ENCODE data around the gene MAD1L1. TPM values are rescaled to one million over a fixed set of nuclear protein-coding genes. Genes with fewer than 3 reads are reported as not detected.

Gene MAD1L1
- total RNA-seq, 2 experiments from 2014 or later = 58.3 to 65.3 TPM

GRCh38 chr7:2044311-2044882 lies 188.3 kb downstream of the MAD1L1 start:
- intact Hi-C loops (cut with micrococcal nuclease; ENCODE audit: unreplicated experiment) = no loop called here
- BruUV-seq (replicated peaks) = no TSS peak
- CTCF ChIA-PET (ENCODE audit: unreplicated experiment) = no interaction called here
- no peaks in the 10 kb centered on the region for H3K9me2 ChIP-seq (ENCODE audit: insufficient read depth, low read length)
- no peak overlapping the region for H3K27ac ChIP-seq (ENCODE audit: low read depth, low read length, poor library complexity, severe bottlenecking)
- H3K36me3 ChIP-seq (ENCODE audit: insufficient read depth, low read length) = peaks cover 15% of the 10 kb centered on the region
- H3K4me1 ChIP-seq (ENCODE audit: insufficient read depth, low read length, poor library complexity, severe bottlenecking) = peaks cover 29% of the 10 kb centered on the region
- H3K4me3 ChIP-seq (ENCODE audit: low read depth, low read length, poor library complexity, severe bottlenecking) = no peak overlapping the region
- no peak overlapping the region for H3K4me2 ChIP-seq (ENCODE audit: low read length)
- H4K20me1 ChIP-seq (ENCODE audit: insufficient read depth, low read length) = no peaks in the 10 kb centered on the region; the same call in 1 of the 2 replicates
- POLR2A ChIA-PET = no interaction called here
- no peaks in the 10 kb centered on the region for H3K9me3 ChIP-seq (ENCODE audit: low read length)
- no peak overlapping the region for H2AFZ ChIP-seq (ENCODE audit: low read length)
- H3K79me2 ChIP-seq (ENCODE audit: insufficient read depth, low read depth, low read length) = no peaks in the 10 kb centered on the region
- TF ChIP-seq EZH2phosphoT487 (IDR thresholded peaks at IDR 0.05; ENCODE audit: borderline replicate concordance, low read depth, low read length) (no peak), CTCF (conservative IDR thresholded peaks at IDR 0.05; ENCODE audit: low read length) (no peak)
- DNase-seq (ENCODE audit: low spot score) = no peak

- H3K79me2 ChIP-seq (ENCODE audit: insufficient read depth, low read depth, low read length) = no peaks in the 10 kb centered on the region
- H3K4me3 ChIP-seq (ENCODE audit: low read depth, low read length, poor library complexity, severe bottlenecking) = no peak overlapping the region
- H3K9me3 ChIP-seq (ENCODE audit: low read length) = no peaks in the 10 kb centered on the region
- BruUV-seq (replicated peaks) = no TSS peak
- CTCF ChIA-PET (ENCODE audit: unreplicated experiment) = no interaction called here
- H3K4me1 ChIP-seq (ENCODE audit: insufficient read depth, low read length, poor library complexity, severe bottlenecking) = peaks cover 38% of the 10 kb centered on the region
- H3K9me2 ChIP-seq (ENCODE audit: insufficient read depth, low read length) = no peaks in the 10 kb centered on the region
- no peak overlapping the region for H3K27ac ChIP-seq (ENCODE audit: low read depth, low read length, poor library complexity, severe bottlenecking)
- TF ChIP-seq CTCF (conservative IDR thresholded peaks at IDR 0.05; ENCODE audit: low read length) (no peak), EZH2phosphoT487 (IDR thresholded peaks at IDR 0.05; ENCODE audit: borderline replicate concordance, low read depth, low read length) (no peak)
- intact Hi-C loops (cut with micrococcal nuclease; ENCODE audit: unreplicated experiment) = no loop called here
- no peaks in the 10 kb centered on the region; the same call in 1 of the 2 replicates for H4K20me1 ChIP-seq (ENCODE audit: insufficient read depth, low read length)
- POLR2A ChIA-PET = no interaction called here
- peaks cover 15% of the 10 kb centered on the region for H3K36me3 ChIP-seq (ENCODE audit: insufficient read depth, low read length)
- no peak overlapping the region for H2AFZ ChIP-seq (ENCODE audit: low read length)
- no peak for DNase-seq (ENCODE audit: low spot score)
- no peak overlapping the region for H3K4me2 ChIP-seq (ENCODE audit: low read length)
Measured at GRCh38 chr7:2043316-2044039, 189.3 kb downstream of the MAD1L1 start.

- intact Hi-C loops (cut with micrococcal nuclease; ENCODE audit: unreplicated experiment) = no loop called here
- TF ChIP-seq CTCF (conservative IDR thresholded peaks at IDR 0.05; ENCODE audit: low read length) = no peak
- TF ChIP-seq EZH2phosphoT487 (IDR thresholded peaks at IDR 0.05; ENCODE audit: borderline replicate concordance, low read depth, low read length) = no peak
- Histone ChIP-seq H3K27ac (ENCODE audit: low read depth, low read length, poor library complexity, severe bottlenecking) (no peak overlapping the region), H3K4me3 (ENCODE audit: low read depth, low read length, poor library complexity, severe bottlenecking) (no peak overlapping the region), H3K9me2 (ENCODE audit: insufficient read depth, low read length) (no peaks in the 10 kb centered on the region), H3K36me3 (ENCODE audit: insufficient read depth, low read length) (peaks cover 15% of the 10 kb centered on the region), H2AFZ (ENCODE audit: low read length) (no peak overlapping the region), H3K9me3 (ENCODE audit: low read length) (no peaks in the 10 kb centered on the region), H3K4me1 (ENCODE audit: insufficient read depth, low read length, poor library complexity, severe bottlenecking) (peaks cover 46% of the 10 kb centered on the region), H3K4me2 (ENCODE audit: low read length) (no peak overlapping the region), H4K20me1 (ENCODE audit: insufficient read depth, low read length) (no peaks in the 10 kb centered on the region; the same call in 1 of the 2 replicates), H3K79me2 (ENCODE audit: insufficient read depth, low read depth, low read length) (no peaks in the 10 kb centered on the region)
- ChIA-PET POLR2A (no interaction called here), CTCF (ENCODE audit: unreplicated experiment) (no interaction called here)
- no peak for DNase-seq (ENCODE audit: low spot score)
- BruUV-seq (replicated peaks) = no TSS peak
Measured at GRCh38 chr7:2042650-2043049, 190.1 kb downstream of the MAD1L1 start.

Measured in OCI-LY7 (cell line).